ENCODE data around the gene TAMALIN. TPM values are rescaled to one million over a fixed set of nuclear protein-coding genes. Genes with fewer than 3 reads are reported as not detected.

Gene TAMALIN
- total RNA-seq, 1 donor from 2014 or later: 23.2 TPM

DNA sequence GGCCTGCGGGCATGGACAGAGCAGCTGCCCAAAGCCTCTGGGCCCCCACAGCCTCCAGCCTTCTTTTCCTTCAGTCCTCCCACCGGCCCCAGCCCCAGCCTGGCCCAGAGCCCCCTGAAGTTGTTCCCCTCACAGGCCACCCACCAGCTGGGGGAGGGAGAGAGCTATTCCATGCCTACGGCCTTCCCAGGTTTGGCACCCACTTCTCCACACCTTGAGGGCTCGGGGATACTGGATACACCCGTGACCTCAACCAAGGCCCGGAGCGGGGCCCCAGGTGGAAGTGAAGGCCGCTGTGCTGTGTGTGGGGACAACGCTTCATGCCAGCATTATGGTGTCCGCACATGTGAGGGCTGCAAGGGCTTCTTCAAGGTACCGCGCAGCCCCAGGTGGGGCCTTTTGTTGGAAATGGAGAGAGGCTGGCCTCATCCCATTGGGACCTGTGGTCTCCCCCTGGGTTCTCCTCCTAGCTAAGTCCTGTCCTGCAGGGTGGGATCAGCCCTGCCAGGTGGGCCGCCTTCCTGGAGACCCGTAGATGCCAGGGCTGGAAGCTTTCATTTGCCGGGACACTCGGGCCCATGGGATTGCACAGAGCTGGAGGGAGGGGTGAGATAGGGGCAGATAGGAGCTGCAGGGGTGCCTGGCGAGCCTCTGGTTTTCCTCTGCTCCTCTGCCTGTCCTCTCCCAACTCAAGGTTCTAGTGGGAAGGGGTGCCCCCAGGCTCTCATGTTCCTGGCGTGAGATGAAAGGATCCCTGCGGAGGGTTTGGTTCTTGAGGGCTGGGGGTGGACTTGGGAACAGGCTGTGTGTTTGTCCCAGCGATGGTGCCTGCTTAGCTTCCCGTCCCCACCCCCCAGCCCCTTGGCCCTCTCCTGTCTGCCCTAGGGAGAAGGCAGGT lies 48.3 kb downstream of the TAMALIN start:
- H3K27ac Mint-ChIP-seq (ENCODE audit: unreplicated experiment): no peak overlapping the region
- no peaks in the 10 kb centered on the region for H3K36me3 Mint-ChIP-seq (ENCODE audit: low read depth)
- H3K4me3 Mint-ChIP-seq: peak overlapping the region; percentile 54
- no peak for DNase-seq (ENCODE audit: low read depth, low spot score)
- H3K9me3 Mint-ChIP-seq: no peaks in the 10 kb centered on the region
- TF ChIP-seq CTCF (conservative IDR thresholded peaks at IDR 0.05): no peak
- peaks cover 3% of the 10 kb centered on the region for H3K27me3 Mint-ChIP-seq (ENCODE audit: low read depth)
- peaks cover 33% of the 10 kb centered on the region for H3K4me1 Mint-ChIP-seq

- DNase-seq (ENCODE audit: low read depth, low spot score): no peak
- H3K4me3 Mint-ChIP-seq: peak overlapping the region; percentile 54
- no peaks in the 10 kb centered on the region for H3K36me3 Mint-ChIP-seq (ENCODE audit: low read depth)
- no peak for TF ChIP-seq CTCF (conservative IDR thresholded peaks at IDR 0.05)
- H3K9me3 Mint-ChIP-seq: no peaks in the 10 kb centered on the region
- H3K27me3 Mint-ChIP-seq (ENCODE audit: low read depth): peaks cover 3% of the 10 kb centered on the region
- peaks cover 31% of the 10 kb centered on the region for H3K4me1 Mint-ChIP-seq
- H3K27ac Mint-ChIP-seq (ENCODE audit: unreplicated experiment): no peak overlapping the region
Observed at GRCh38 chr12:52055731-52056711, 49.3 kb downstream of the TAMALIN start.

DNA sequence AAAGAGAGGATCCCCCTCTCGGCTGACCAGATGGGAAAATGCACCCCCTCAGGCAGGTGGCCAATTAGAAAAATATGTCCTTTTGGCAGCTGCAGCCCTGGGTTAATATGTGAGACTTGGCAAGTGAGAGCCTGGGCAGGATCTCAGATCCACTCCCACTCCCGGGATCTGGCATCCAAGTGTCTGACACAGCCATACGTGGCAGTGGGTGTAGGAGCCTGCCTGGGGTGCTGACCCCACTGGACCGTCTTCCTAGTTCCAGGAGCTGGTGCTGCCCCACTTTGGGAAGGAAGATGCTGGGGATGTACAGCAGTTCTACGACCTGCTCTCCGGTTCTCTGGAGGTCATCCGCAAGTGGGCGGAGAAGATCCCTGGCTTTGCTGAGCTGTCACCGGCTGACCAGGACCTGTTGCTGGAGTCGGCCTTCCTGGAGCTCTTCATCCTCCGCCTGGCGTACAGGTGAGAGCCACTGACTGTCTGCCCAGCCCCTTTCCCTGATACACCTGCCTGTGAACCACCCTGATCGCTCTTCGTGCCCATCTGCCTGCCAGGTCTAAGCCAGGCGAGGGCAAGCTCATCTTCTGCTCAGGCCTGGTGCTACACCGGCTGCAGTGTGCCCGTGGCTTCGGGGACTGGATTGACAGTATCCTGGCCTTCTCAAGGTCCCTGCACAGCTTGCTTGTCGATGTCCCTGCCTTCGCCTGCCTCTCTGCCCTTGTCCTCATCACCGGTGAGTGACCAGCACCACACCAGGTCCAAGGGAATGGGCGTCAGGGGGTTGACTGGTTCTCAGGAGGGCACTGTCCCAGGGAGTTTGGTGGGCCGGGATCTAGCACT lies 50.3 kb downstream of the TAMALIN start:
- no peak for TF ChIP-seq CTCF (conservative IDR thresholded peaks at IDR 0.05)
- no peaks in the 10 kb centered on the region for H3K9me3 Mint-ChIP-seq
- H3K36me3 Mint-ChIP-seq (ENCODE audit: low read depth): no peaks in the 10 kb centered on the region
- H3K27me3 Mint-ChIP-seq (ENCODE audit: low read depth): no peaks in the 10 kb centered on the region
- H3K27ac Mint-ChIP-seq (ENCODE audit: unreplicated experiment): peak overlapping the region; percentile 50
- H3K4me1 Mint-ChIP-seq: peaks cover 27% of the 10 kb centered on the region
- H3K4me3 Mint-ChIP-seq: peak overlapping the region; percentile 31
- DNase-seq (ENCODE audit: low read depth, low spot score): no peak

- Mint-ChIP-seq H3K4me3 (no peak overlapping the region), H3K9me3 (no peaks in the 10 kb centered on the region), H3K27ac (ENCODE audit: unreplicated experiment) (no peak overlapping the region), H3K27me3 (ENCODE audit: low read depth) (no peaks in the 10 kb centered on the region), H3K36me3 (ENCODE audit: low read depth) (no peaks in the 10 kb centered on the region), H3K4me1 (peaks cover 25% of the 10 kb centered on the region)
- TF ChIP-seq CTCF (conservative IDR thresholded peaks at IDR 0.05): no peak
- no peak for DNase-seq (ENCODE audit: low read depth, low spot score)
Observed at GRCh38 chr12:52057638-52058576, 51.2 kb downstream of the TAMALIN start.
